ENCODE data around the gene CLPSL1. TPM values are rescaled to one million over a fixed set of nuclear protein-coding genes. Genes with fewer than 3 reads are reported as not detected.

The CLPSL1 gene
- total RNA-seq, 1 donor from 2014 or later = not detected

- Mint-ChIP-seq H3K27ac (ENCODE audit: unreplicated experiment) (peak overlapping the region; percentile 82), H3K4me3 (ENCODE audit: unreplicated experiment) (no peak overlapping the region), H3K4me1 (ENCODE audit: unreplicated experiment) (peaks cover 14% of the 10 kb centered on the region), H3K36me3 (ENCODE audit: low read depth, unreplicated experiment) (no peaks in the 10 kb centered on the region), H3K9me3 (ENCODE audit: unreplicated experiment) (no peaks in the 10 kb centered on the region), H3K27me3 (ENCODE audit: unreplicated experiment) (peaks cover 2% of the 10 kb centered on the region)
- DNase-seq (ENCODE audit: low spot score) = no peak
- TF ChIP-seq, protein P1, sequence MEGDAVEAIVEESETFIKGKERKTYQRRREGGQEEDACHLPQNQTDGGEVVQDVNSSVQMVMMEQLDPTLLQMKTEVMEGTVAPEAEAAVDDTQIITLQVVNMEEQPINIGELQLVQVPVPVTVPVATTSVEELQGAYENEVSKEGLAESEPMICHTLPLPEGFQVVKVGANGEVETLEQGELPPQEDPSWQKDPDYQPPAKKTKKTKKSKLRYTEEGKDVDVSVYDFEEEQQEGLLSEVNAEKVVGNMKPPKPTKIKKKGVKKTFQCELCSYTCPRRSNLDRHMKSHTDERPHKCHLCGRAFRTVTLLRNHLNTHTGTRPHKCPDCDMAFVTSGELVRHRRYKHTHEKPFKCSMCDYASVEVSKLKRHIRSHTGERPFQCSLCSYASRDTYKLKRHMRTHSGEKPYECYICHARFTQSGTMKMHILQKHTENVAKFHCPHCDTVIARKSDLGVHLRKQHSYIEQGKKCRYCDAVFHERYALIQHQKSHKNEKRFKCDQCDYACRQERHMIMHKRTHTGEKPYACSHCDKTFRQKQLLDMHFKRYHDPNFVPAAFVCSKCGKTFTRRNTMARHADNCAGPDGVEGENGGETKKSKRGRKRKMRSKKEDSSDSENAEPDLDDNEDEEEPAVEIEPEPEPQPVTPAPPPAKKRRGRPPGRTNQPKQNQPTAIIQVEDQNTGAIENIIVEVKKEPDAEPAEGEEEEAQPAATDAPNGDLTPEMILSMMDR (IDR thresholded peaks at IDR 0.05; ENCODE audit: unreplicated experiment) = no peak
These were observed 40.9 kb upstream of the CLPSL1 start for GRCh38 chr6:35739645-35740524.

- H3K27me3 Mint-ChIP-seq (ENCODE audit: unreplicated experiment) = peaks cover 1% of the 10 kb centered on the region
These were observed 38.0 kb upstream of the CLPSL1 start for GRCh38 chr6:35742842-35743241.

DNA sequence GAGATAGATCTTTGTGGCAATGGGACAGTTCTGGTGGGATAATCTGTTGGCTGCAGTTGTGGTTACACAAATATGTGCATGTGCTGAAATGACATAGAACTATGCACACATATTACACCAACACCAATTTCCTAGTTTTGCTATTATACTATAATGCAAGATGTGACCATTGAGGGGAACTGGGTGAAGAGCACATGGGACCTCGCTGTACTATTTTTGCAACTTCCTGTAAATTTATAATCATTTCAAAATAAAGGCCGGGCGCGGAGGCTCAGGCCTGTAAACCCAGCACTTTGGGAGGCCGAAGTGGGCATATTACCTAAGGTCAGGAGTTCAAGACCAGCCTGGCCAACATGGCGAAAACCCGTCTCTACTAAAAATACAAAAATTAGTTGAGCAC lies 35.3 kb upstream of the CLPSL1 start:
- H3K4me3 Mint-ChIP-seq (ENCODE audit: unreplicated experiment) = no peak overlapping the region
- no peaks in the 10 kb centered on the region for H3K36me3 Mint-ChIP-seq (ENCODE audit: low read depth, unreplicated experiment)
- no peak overlapping the region for H3K27ac Mint-ChIP-seq (ENCODE audit: unreplicated experiment)
- H3K4me1 Mint-ChIP-seq (ENCODE audit: unreplicated experiment) = peaks cover 5% of the 10 kb centered on the region
- no peak for DNase-seq (ENCODE audit: low spot score)
- no peaks in the 10 kb centered on the region for H3K9me3 Mint-ChIP-seq (ENCODE audit: unreplicated experiment)
- TF ChIP-seq, protein P1 (IDR thresholded peaks at IDR 0.05; ENCODE audit: unreplicated experiment) = no peak
- H3K27me3 Mint-ChIP-seq (ENCODE audit: unreplicated experiment) = peaks cover 1% of the 10 kb centered on the region

More at GRCh38 chr6:35742842-35743241, 38.0 kb upstream of the CLPSL1 start:
- no peak for DNase-seq (ENCODE audit: low spot score)
- no peaks in the 10 kb centered on the region for H3K9me3 Mint-ChIP-seq (ENCODE audit: unreplicated experiment)
- no peak overlapping the region for H3K4me3 Mint-ChIP-seq (ENCODE audit: unreplicated experiment)
- H3K27ac Mint-ChIP-seq (ENCODE audit: unreplicated experiment) = no peak overlapping the region
- peaks cover 14% of the 10 kb centered on the region for H3K4me1 Mint-ChIP-seq (ENCODE audit: unreplicated experiment)
- TF ChIP-seq, protein P1 (IDR thresholded peaks at IDR 0.05; ENCODE audit: unreplicated experiment) = no peak
- no peaks in the 10 kb centered on the region for H3K36me3 Mint-ChIP-seq (ENCODE audit: low read depth, unreplicated experiment)

DNA sequence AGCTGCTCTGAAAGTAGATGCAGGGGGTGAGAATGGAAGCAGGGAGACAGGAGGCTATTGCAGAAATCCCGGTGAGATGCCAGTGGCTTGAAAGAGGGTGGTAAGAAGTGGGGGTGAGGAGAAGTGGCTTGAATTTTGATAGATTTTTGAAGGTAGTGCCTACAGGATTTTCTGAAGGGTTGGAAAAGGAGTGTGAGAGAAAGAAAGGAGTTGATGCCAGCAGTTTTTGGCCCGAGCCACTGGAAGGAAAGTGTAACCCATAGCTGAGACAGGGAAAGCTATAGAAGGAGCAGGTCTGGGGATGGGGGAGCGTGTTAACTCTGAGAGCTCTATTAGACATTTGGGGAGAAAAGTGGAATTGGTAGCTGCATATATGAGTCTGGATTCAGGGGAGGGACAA lies 34.3 kb upstream of the CLPSL1 start:
- DNase-seq (ENCODE audit: low spot score) = no peak
- TF ChIP-seq, protein P1 (IDR thresholded peaks at IDR 0.05; ENCODE audit: unreplicated experiment) = no peak
- no peaks in the 10 kb centered on the region for H3K4me1 Mint-ChIP-seq (ENCODE audit: unreplicated experiment)
- no peaks in the 10 kb centered on the region for H3K9me3 Mint-ChIP-seq (ENCODE audit: unreplicated experiment)
- peaks cover 1% of the 10 kb centered on the region for H3K27me3 Mint-ChIP-seq (ENCODE audit: unreplicated experiment)
- no peak overlapping the region for H3K27ac Mint-ChIP-seq (ENCODE audit: unreplicated experiment)
- no peaks in the 10 kb centered on the region for H3K36me3 Mint-ChIP-seq (ENCODE audit: low read depth, unreplicated experiment)
- H3K4me3 Mint-ChIP-seq (ENCODE audit: unreplicated experiment) = no peak overlapping the region

DNA sequence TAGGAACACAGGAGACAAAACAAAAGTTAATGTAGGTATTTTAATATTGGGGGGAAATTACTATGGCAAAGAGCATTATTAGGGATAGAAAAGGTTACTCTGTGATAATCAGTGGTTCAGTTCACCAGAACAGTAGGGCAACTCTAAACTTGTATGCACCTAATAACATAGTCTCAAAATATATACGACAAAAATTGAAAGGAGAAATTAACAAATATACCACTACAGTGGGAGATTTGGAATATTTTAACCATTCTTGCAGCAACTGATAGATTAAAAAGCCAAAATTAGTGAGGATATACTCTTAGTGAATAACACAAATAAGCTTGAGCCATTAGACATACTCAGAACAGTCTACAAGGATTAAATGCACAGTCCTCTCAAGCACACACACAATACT lies 32.9 kb upstream of the CLPSL1 start:
- no peaks in the 10 kb centered on the region for H3K36me3 Mint-ChIP-seq (ENCODE audit: low read depth, unreplicated experiment)
- H3K4me3 Mint-ChIP-seq (ENCODE audit: unreplicated experiment) = no peak overlapping the region
- TF ChIP-seq, protein P1 (IDR thresholded peaks at IDR 0.05; ENCODE audit: unreplicated experiment) = no peak

More for the DNA sequence above, 32.9 kb upstream of the CLPSL1 start:
- Mint-ChIP-seq H3K27ac (ENCODE audit: unreplicated experiment) (no peak overlapping the region), H3K4me1 (ENCODE audit: unreplicated experiment) (no peaks in the 10 kb centered on the region), H3K27me3 (ENCODE audit: unreplicated experiment) (peaks cover 1% of the 10 kb centered on the region), H3K9me3 (ENCODE audit: unreplicated experiment) (no peaks in the 10 kb centered on the region)
- no peak for DNase-seq (ENCODE audit: low spot score)

Data from endothelial cell (in vitro differentiated cells).